HG02970 (cell line): ENCODE measurements around the gene IFITM1.
"Not testable (repeated sequence)": the region's sequence is repeated elsewhere in the genome, so short reads cannot be mapped to it uniquely, and the experiment has no call there.

Experiments used
- ATAC-seq: cut with Tn5 transposase; IDR thresholded peaks from one replicate; pipeline ENCODE4 v1.9.1; 2021; ENCODE audit warnings: mild to moderate bottlenecking, moderate library complexity, moderate number of reproducible peaks; ENCODE audit not compliant: unreplicated experiment, low FRiP score

Gene IFITM1

DNA sequence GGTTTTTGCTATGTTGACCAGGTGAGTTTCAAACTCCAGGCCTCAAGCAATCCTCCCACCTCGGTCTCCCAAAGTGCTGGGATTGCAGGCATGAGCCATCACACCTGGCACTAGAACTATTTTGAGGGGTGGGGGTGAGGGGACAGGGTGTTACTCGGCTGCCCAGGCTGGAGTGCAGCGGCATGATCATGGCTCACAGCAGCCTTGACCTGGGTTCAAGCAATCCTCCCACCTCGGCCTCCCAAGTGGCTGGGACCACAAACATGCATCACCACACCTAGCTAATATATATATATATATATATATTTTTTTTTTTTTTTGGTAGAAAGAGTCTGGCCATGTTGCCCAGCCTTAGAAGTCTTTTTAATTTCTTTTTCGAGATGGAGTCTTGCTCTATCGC lies 23.9 kb downstream of the IFITM1 start:
- ATAC-seq = no peak

DNA sequence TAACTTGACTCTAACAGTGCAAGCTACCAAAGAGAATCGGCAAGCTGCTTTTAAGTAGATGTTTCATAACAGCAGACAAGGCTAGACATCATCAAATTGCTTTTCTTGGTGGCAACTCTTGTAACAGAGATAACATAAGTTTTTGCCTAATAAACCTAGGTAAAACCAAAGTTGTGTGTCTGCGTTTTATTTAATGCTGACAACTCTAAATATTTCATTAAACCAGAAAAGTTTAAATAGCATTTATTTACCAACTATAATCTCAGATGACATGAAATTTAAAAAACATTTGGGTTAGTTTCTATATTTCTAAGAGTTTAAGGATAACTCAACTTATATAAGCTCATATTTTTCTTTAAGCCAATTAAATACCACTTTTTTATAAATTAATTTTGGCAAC lies 26.1 kb downstream of the IFITM1 start:
- ATAC-seq = no peak

DNA sequence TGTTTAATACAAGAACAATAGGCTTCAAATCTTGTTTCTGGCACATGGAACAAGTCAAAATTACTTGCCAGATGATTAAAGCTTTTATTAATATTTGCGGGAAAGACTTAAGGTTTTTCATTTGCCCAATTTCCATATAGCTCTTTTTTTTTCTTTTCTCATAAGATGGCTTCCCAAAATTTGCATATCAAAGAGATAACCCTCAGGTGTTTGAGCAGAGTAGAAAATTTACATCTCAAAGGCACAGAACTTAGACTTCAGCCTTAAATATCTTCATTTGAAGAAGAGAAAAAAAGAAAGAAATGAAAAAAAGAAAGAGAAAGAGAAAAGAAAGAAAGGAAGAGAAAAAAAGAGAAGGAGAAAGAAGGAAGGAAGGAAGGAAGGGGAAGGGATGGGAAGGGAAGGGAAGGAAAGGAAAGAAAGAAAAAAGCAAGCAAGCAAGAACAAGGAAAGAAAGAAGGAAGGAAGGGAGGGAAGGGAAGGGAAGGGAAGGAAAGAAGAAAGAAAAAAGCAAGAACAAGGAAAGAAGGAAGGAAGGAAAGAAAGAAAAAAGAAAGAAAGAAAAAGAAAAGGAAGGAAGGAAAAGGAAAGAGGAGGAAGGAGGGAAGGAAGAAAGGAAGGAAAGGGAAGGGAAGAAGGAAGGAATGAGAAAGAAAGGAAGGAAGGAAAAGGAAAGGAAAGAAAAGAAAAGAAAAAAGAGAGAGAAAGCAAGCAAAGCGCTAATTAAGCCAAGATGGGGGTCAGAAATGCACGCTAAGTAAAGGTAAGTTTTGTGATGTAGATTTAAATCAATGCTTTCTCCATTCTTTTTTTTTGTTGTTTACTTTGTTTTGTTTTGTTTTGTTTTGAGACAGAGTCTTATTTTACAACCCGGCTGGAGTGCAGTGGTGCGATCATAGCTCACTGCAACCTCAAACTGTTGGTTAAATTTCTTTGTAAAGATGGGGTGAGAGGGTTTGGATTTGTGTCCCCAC lies 27.0 kb downstream of the IFITM1 start:
- no peak for ATAC-seq

DNA sequence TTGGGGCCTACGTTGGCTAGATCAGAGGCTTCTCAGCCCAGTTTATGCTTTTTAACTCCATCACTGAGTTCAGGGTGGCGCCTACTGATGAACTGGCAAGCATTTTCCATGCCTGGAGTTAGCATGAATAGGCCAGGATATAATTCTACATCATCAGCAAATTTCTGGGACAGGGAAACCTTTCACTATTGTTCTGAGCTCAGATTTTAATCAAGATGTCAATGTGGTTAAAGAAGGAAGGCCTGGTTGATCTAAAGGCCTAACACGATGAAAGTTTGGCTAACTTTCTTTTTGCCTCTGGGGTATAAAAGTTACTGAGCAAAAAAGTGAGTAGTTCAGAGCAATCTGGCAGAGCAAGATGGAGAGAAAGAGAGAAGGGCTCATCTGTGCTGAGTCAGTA lies 28.5 kb downstream of the IFITM1 start:
- ATAC-seq = no peak

DNA sequence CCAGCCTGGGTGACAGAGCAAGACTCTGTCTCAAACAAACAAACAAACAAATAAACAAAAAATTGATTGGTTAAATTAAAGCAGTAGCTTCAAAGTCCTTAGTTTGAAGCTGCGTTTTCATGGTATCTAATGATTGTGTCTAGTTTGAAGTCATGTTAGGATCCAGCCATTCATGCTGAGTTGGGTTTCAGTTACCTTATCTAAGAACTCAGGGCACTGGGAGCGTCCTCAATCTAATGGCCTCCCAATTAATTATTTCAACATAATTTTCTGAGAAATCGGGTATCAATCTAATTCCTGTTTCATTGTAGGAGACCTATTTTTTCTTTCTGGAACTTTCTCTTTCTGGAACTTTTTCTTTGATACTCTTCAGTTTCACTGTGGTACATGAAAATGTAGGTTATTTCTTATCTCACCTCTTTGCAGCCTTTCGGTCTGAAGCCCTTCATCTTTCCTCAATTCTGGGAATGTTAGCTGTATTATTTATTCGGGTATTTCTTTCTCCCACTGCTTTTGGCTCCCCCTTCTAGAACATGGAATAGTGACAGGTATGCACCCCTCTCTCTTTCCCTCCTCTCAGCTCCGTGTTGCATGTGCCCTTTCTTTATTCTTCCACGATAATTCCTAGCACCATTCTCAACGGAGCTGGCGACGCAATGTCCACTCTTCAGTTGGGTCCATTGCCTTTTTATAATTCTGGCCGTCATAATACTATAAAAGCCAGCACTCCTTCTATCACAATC lies 31.2 kb downstream of the IFITM1 start:
- no peak for ATAC-seq

DNA sequence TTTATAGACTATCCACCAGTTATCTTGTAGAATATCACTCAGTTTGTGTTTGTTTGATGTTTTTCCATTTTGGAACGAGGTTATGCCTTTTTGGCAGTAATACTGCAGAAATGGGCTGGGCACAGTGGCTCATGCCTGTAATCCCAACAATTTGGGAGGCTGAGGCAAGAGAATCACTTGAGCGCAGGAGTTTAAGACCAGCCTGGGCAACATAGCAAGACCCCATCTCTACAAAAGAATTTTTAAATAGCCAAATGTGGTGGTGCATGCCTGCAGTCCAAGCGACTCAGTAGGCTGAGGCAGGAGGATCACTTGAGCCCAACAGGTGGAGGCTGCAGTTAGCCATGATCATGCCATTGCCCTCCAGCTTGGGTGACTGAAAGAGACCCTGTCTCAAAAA lies 32.7 kb downstream of the IFITM1 start:
- no peak for ATAC-seq

DNA sequence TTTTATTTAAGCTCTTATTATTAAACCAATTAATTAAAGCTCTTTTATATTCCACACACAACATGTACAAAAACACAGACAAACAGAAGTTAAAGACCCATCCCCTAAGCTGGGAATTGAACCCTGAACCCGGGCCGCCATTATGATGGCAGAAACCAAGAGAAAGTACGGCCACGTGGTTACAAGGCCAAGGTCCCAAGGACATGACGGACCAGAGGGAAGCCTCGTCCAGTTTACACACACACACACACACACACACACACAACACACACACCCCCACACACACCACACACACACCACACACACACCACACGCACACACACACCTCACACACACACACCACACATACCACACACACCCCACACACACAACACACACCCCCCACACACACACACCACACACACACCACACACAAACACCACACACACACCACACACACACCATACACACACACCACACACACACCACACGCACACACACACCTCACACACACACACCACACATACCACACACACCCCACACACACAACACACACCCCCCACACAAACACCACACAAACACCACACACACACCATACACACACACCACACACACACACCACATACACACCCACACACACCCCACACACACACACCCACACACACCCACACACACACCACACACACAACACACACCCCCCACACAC lies 35.6 kb downstream of the IFITM1 start:
- ATAC-seq = not testable (repeated sequence)

DNA sequence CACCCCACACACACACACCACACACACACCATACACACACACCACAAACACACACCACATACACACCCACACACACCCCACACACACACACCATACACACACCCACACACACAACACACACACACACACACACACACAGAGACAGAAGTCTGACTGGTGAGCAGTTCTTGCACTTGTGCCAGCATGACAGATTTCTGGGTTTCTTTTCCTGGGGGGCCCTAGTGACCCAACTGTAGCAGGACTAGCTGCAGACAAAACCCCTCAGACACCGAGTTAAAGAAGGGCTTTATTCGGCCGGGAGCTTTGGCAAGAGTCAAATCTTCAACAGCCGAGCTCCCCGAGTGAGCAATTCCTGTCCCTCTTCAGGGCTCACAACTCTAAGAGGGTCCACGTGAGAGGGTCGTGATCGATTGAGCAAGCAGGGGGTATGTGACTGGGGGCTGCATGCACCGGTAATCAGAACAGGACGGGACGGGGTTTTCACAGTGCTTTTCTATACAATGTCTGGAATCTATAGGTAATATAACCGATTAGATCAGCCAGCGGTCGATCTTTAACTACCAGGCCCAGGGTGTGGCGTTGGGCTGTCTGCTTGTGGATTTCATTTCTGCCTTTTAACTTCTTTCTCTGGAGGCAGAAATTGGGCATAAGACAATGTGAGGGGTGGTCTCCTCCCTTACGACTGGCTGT lies 36.3 kb downstream of the IFITM1 start:
- not testable (repeated sequence) for ATAC-seq

DNA sequence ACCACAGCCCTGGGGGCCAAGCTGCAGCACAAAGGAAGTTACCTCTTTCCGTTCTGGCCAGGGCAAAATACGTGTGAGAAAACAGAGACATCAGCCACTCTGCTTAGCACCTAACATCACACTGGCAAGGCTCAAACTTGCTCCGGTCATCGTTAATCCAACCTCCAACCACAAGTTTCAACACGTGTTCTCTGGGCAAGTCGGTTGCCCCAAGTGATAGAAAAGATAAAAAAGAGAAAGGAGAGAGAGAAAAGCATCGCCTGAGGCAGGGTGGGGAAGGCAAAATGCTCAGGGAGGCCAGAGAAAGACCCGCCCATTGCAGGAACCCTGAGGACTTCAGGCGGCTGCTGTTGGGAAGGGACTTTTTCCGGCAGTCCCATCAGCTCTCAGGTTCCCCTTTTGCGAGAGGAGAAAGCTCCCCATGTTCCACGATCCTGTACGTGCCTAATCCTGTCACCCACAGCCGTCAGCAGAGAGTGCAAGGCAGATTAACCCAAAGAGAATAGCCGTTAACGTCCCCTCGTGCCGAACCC lies 36.9 kb downstream of the IFITM1 start:
- no peak for ATAC-seq

DNA sequence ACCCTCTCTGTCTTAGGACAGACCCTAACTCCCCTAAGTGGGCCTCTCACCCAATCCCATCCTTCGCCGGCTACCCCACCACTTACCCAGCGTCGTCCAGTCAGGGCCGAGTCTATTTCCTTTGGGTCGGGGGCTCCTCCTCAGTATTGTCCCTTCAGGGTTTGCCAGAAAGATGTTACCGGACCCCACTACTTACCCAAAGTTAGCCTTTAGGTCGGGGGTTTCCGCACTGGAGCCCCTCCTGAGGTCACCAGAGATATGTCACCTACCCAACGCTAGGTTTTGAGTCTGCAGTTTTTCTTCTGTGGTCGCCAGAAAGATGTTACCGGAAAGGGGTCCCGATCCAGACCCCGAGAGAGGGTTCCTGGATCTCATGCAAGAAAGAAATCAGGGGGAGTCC lies 37.6 kb downstream of the IFITM1 start:
- no peak for ATAC-seq

DNA sequence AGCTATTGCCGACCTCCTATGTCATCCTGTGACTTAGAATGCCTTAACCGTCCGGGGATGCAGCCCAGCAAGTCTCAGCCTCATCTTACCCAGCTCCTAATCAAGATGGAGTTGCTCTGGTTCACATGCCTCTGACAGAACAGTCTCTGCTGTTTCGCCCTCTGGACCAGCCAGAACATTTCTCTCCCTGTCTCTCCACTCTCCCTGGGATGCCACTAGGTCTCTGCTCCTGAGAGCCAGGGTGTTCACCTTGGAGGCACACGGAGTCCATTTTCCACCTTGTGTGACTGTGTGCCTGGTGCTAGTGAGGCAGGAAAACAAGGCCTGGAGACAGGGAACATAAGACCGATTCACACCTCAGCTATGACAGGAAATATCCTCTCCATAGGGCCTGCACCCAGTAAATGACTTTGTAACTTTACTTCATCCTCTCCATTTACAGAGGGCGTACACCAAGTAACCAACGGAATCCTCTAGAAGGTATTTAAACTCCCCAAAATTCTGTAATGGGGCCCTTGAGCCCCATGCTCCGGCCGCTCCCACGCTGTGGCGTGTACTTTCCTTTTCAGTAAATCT lies 38.7 kb downstream of the IFITM1 start:
- no peak for ATAC-seq

DNA sequence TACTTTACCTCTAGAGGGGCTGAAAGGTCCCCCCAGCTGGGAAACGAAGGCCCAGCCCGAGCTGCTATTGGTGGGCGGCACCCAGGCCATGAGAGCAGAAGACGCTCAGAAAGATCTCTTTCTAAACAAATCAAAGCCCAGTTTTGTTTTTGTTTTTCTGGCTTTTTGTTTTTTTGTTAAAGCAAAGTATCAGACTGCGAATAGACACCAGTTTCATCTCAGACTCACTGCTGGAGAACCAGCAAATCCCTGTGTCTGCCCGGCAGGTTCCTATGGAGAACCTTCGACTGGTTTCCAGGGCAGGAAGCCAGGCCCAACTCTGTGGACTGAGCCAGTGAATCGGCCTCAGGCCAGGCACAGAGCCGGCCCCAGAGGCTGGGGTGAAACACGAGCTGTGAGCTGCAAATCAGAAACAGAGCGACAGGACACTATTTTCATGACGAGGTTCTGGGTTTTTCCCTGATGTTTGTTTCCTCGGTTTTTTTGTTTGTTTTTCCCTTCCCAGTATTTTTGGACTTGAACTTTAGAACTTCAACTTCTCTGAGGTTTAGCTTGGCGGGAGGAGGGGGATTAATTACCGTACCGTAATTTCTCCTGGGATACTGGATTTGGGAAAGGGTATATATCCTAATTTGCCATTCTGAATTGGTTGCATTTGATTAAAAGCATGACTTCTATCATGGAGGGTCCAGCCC lies 39.5 kb downstream of the IFITM1 start:
- ATAC-seq = no peak

DNA sequence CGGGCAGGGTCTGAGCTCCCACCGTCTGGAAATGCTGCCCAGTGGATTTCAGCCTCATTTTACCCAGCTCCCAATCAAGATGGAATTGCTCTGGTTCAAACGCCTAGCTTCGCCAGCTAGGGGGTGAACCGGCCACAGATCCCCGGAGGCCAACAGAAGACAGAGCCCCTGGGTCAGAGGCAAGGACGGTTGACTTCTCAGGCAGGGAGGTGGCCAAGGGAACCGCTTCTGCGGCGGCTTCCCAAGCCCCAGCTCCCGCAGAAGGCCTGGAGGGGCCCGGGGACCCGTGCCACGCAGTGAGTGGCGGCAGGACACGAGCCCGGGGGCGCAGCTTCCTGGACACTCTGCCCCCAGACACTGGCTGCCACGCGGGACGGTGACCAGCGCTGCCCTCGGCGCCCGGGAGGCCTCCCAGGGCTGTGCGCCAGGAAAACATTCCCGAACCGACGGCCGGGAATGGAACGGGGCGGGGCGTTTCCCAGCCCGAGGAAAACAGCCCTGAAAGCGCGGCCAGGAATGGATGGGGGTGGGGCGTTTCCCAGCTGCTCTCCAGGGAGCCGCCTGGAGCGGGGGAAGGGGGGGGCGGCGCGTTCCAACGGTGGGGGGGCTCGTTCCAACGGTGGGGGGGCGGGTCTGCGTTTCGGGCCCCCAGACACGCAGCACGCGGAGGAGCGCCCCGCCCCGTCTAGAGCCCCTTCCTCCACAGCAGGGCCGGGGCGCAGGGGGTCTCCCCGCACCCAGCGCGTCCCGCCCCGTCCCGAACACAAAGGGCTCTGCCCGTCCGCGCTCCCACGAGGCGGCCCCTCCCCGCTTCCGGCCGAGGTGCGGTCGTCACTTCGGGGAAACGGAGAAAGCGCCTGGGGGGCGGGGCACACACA lies 42.0 kb downstream of the IFITM1 start:
- peak; percentile 50 for ATAC-seq

DNA sequence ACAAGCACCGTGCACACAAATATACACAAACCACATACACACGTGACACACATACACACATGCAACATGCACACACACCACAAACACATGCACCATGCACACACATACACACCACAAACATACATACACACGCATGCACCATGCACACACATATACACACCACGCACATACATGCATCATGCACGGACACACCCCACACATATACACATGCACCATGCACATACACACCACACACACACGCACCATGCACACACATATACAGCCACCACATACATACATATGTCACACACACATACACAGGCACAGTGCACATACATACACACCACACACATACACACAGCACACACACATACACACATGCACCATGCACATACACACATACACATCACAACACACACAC lies 42.8 kb downstream of the IFITM1 start:
- ATAC-seq = no peak

DNA sequence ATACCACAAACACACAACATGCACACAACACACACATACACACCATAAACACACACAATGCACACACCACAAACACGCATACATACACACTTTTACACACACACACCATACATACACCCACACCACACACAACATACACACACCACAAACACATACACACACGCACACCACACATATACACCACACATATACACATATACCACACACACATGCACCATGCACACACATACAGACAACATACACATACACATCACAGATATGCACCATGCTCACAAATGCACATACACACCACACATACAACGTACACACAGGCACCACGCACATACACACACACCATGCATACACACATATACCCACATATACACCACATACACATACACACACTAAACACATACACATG lies 43.7 kb downstream of the IFITM1 start:
- no peak for ATAC-seq

DNA sequence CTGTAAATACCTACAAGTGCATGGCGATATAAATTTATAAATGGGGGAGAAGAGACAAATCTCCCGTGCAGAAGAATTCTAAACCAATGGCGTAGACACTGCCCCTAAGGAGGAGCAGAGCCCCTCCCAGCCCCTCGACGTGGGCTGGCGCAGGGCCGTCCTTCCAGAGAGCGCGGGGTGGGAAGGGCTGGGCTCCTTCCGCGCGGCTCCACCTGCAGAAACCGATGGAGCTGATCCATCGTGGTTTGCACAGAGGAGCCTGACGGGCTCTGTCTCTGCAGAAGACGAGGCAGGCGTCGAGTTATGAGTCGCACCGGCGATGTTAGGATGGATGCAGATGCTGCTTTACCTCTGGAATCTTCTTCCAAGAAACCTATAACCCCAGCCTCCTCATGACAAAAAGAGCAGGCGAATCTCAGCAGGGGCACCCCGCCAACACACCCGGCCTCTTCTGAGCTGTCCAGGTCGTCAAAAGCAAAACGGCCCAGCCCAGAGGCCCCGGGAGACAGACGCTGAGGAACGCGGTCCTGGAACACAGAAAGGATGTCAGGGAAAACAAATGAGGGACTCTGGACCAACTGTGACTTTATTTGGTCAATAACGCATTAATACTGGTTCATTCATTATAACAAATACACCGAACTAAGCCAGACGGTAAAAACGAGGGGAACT lies 44.4 kb downstream of the IFITM1 start:
- no peak for ATAC-seq

DNA sequence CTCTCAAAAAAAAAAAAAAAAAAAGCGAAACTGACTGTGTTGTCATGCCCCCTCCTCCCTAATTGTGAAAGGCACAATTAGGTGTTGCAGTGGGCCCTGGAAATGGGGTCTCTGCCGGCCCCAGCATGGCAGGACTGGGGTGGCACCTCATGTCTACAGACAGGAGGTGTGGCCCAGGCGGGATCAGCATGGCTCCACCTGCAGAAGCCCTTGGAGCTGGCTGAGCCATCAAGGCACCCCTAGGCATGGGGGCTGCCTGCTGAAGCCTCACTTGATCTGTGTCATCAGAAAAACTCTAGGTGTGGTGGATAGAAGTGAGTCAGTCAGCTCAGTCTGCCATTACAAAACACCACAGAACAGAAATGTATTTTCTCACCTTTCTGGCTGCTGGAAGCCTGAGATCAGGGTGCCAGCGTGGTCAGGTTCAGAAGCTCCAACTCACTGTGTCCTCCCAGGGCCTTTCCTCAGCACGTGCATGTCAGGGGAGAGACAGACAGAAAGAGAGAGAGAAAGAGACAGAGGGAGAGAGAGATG lies 45.4 kb downstream of the IFITM1 start:
- no peak for ATAC-seq
